ENCODE data around the gene HOXB8.

DNA sequence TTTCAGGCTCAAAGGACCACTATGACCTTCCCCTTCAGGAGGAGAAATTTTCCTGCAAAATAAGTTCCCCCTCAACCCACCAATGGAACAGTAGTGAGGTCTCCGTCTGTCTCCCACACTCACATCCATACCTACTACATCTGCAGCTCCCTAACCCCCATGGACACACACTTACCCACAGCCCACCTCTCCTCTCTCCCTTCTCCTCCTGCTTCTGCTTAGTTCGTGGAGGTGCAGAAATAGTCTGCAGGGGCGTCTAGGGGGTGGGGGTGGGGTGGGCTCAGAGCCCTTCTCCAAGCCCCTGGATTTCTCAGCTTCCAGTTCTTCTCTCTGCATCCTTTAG lies 45.9 kb downstream of the HOXB8 start:
- TF ChIP-seq CTCF (IDR thresholded peaks at IDR 0.05) = no peak
- no peak for TF ChIP-seq EP300 (IDR thresholded peaks at IDR 0.05)
- no peak for TF ChIP-seq POLR2AphosphoS5 (IDR thresholded peaks at IDR 0.05)
- TF ChIP-seq POLR2A (IDR thresholded peaks at IDR 0.05) = no peak

Measured in upper lobe of left lung (tissue), 4 donors.